Measurements from ENCODE around the gene GPX3.

Gene GPX3

DNA sequence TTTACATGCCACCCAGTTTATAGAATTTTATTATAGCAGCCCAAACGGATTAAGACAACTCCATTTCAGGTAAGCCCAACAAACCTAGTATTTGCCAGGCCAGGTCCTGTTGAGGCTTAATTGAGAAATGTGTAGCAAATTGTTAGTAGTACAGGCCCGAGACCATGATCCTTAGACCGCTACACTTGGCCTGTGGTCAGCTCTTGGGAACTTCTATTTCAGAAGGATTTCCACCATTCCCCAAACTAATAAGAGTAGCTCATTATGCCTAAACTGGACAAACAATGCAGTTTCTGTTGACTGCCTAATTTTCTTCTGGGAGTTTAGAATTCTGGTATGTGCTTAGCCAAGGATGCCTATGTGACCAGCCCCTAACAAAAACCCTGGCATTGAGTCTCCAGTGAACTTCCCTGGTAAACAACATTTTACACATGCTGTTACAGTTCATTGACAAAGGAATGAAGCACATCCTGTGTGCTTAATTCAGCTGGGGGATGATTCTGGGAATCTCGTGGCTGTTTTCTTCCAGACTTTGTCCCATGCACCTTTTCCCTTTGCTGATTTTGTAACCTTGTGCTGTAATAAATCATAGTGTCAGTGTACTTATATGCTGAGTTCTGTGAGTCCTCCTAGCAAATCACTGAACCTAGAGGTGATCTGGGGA is 5.6 kb upstream of the GPX3 start:
- no peak for DNase-seq

GRCh38 chr5:151015974-151016587 is 4.3 kb upstream of the GPX3 start:
- DNase-seq, result no peak

GRCh38 chr5:151016700-151017099 is 3.7 kb upstream of the GPX3 start:
- no peak for DNase-seq

GRCh38 chr5:151017897-151018296 is 2.5 kb upstream of the GPX3 start:
- no peak for DNase-seq

DNA sequence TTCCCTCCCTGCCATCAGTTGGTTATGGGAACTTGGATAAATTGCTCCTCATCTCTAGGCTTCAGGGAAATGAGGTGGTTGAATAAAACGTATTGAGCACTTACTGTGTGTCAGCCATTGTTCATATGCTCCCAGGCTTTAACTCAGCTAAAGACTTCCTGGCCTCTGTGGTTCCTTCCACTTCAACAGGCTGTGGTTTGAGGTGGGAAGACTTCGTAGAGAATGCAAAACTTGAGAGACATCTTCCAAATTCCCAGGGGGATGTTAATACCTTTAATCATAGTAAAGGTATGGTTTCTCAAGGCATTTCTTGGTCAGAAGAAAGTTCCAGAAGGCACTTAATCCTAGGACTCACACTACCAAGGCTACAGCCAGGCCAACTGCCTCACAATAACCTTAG is 1.5 kb upstream of the GPX3 start:
- no peak for DNase-seq

DNA sequence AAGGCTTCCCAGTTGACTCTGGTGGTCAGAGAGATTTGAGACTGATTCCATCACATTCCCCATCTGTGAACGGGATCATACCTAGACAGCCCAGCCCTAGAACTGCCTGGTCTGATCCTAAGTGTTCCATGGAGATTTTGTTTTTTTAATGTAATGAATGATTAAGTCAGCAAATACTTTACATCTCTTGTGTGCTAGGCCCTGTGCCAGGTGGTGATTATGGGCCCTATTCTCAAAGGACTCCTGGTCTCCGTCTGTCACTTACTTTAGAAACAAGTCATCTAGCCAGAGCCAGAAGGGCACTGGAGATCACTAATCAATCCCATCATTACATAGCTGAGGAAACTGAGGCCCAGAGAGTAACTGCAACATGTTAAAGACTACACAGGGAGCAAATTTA is 1.1 kb upstream of the GPX3 start:
- no peak for DNase-seq

DNA sequence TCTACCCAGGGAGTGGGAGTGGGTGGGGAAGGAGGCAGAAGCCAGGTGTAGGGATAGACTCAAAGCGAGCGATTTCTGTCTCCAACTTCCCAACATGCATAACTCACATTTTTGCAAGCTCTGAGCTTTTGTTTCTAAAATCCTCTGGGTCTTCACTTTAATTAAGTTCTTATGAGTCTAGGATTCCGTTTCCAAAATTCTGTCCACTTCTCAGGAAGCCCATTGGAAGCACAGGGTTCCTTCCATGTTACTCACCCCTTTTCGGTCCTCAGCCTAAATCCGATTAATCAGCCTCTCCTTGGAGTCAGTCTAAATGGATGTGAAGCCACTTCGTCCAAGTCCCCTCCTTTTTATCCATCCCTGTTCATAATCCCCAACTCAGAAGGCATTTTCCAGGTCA is 1.4 kb downstream of the GPX3 start:
- no peak for DNase-seq

DNA sequence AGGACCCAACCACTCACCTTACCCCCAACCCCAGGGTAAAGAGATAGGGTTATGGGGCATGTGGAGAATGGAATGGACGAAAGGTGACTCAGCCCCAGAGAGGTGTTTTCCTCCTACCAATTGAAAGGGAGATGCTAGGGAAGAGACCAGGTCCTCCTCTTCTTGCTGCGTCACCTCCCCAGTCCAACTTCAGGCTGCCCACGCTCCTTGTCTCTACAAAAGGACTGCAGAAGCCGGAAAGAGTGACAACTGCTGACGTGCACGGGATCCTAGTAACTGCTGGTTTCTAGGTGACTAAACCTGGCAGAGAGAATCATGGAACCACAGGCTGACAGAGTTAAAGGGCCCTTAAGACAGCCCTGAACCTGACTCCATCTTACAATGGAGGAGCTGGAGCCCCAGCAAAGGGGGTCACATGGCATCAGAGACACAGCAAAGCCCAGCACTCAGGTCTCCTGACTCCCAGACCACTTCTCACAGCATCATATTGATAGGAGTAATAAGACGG is 2.2 kb downstream of the GPX3 start:
- no peak for DNase-seq

- peak; percentile 69 for DNase-seq
Measured at GRCh38 chr5:151023047-151023615, 2.7 kb downstream of the GPX3 start.

DNA sequence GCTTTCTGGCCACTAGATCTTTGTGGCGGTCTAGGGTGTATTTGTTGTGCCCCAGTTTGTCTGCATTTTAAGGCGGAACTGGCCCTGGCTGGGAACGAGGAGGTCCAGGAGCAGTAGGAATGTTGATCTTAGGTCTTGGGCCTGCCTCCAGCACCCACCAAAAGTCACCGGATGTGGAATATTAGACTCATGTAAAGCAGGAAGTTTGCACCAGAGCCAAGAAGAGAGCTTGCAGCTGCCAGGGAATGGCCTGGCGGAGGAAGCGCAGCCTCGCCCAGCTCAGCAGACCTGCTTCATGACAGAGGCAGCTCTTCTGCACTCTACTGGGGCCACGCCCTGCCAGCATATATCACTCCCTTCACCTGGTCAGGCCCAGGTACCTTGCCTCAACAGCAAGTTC is 3.3 kb downstream of the GPX3 start:
- peak; percentile 90 for DNase-seq

DNA sequence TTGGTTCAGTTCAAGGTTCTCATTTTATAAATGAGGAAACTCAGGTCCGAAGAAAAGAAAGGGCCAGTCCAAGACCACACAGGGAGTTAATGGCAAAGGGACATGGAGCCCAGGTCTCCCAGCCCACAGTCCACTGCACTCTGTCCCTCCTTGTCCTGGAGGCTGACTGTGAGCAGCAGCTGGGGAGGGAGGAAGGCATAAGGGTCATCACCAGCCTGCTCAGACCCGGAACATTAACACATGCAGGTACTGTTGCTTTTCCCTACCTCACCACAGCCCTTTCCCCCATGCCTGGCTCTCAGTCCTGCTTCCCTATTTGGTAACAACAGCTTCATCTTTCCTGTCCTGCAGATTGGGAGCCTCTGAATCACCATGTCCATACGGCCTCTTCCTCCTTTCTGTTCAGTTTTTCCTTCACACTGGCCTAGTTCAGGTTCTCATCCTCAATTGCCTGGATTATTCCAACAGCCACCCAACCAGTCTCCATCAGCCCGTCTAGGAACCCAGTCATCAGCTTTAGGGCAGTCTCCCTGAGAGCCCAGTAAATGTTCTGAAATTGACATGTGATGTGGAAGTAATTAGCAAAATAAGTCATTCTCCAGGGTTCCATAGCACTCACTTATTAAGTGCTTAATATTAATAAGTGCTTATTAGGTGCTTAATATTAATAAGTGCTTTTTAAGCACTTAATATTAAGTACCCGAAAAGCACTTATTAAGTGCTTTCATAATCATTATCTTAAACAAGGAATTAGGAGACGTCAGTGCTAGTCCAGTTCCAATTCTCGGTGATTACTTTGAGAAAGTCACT is 4.3 kb downstream of the GPX3 start:
- DNase-seq, result no peak

DNA sequence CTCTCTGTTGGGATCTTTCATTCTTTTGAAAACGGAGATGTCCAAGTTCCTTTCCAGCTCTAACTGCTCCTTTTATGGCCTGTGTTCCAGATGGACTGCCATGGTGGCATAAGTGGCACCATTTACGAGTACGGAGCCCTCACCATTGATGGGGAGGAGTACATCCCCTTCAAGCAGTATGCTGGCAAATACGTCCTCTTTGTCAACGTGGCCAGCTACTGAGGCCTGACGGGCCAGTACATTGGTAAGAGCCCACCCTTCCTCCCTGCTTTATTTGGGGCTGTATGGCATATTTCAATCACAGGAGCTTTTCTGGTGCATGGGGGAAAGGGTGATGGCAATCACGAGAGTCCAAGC is 4.8 kb downstream of the GPX3 start:
- DNase-seq, result no peak

DNA sequence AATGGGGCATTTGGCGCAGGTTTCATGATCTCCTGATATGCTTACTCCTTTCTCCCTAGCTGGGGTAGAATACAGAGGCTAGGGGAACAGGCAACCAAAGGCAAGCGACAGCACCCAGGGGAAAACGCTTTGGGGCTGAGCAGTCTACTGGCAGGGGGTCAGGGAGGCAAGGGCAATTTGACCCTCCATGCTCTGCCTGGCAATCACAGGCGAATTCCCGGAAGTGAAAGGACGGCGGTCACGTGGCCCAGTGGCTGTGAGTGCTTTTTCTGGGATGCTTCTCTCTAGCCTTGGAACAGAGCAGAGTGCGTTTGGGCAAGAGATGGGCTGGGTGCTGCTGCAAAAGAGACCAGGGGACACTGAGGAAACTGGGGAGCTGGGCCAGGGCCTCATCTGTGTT is 5.7 kb downstream of the GPX3 start:
- DNase-seq, result no peak

DNA sequence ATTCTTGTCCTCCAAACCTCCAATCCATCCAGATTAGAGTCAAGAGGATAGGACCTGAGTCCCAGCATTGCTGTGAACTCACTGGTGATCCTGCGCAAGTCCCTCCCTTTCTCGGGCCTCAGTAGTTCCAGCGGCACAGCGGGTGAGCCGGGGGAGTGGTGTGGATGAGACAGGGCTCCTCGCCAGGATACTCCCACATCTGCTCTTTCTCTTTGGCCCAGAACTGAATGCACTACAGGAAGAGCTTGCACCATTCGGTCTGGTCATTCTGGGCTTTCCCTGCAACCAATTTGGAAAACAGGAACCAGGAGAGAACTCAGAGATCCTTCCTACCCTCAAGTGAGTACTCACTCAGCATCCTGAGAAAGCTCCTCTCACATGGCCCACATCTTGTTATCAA is 6.3 kb downstream of the GPX3 start:
- no peak for DNase-seq

- DNase-seq, result no peak
Measured at GRCh38 chr5:151027961-151028479, 7.6 kb downstream of the GPX3 start.

DNA sequence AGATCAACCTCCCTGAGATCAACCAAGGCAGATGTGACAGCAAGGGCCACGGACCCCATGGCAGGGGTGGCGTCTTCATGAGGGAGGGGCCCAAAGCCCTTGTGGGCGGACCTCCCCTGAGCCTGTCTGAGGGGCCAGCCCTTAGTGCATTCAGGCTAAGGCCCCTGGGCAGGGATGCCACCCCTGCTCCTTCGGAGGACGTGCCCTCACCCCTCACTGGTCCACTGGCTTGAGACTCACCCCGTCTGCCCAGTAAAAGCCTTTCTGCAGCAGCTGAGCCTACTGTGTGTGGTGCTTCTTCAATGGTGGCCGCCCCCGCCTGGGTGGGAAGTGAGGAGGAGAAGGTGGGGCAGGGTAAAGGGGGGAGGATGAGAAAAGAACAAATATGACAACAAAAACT is 8.3 kb downstream of the GPX3 start:
- no peak for DNase-seq

DNA sequence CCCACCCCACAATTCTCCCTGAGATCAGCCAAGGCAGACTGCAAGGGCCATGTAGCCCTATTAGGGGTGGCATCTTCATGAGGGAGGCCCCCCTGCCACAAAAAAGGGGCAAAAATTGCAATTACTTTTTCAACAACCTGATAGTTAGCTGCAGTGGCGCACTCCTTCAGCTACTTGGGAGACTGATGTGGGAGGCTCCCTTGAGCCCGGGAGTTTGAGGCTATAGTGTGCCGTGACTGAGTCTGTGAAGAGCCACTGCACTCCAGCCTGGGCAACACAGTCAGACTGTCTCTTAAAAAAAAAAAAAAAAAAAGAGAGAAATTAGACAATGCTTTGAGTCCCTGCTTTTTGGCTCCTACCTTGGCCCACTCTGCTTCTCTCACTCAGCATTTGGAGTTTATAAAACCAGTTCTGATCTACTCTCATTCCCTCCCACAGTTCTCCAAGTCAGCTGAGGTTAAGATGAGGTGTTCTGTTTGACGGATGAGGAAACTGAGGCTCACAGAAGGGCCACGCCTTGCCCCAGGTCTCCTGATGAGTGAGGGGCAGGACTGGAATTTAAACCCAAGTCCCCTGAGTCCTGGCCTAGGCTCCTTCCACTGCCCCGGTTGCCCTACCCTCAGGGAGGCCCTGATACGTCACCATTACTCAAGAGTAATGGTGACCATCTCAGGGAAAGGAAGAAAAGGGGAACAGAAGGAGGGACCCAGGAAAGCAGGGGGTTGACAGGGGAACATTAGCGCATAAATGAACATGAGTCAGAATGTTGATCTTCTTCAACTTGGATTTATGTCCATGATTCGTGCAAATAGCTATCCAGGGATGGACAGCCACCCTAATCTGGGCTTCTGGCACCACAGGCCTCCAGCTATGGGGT is 9.0 kb downstream of the GPX3 start:
- DNase-seq, result no peak

GRCh38 chr5:151030056-151030336 is 9.6 kb downstream of the GPX3 start:
- no peak for DNase-seq

DNA sequence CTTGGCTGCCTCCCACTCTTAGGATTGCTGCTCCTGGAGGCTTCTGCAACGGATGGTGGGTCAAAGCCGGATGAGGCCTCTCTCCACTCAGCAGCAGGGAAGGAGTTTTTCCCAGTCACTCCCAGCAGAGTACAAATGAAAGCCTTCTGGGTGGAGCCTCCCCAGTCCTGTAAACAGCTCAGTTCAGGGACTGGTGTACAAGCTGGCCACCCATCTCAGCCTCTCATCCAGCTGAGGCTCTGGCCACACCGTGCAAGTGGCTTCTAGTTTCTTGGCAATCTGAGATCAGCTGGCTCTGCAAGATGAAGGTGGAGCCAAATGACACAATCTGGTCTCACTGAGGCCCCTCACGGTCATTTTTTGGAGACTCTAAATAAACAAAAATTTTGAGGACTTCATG is 10.0 kb downstream of the GPX3 start:
- no peak for DNase-seq

- DNase-seq, result no peak
Measured at GRCh38 chr5:151031554-151031953, 11.2 kb downstream of the GPX3 start.

- no peak for DNase-seq
Measured at GRCh38 chr5:151033217-151033934, 13.0 kb downstream of the GPX3 start.

Measured in NCI-H226 (cell line).